IPS DF 6.9 (cell line): Measurements from ENCODE around the gene AAMP.

Source experiments
- DNase-seq: peaks from one replicate; pipeline ENCODE4 v3.0.0-alpha.2; 2013; ENCODE audit warnings: low read depth, low spot score
- H3K27ac ChIP-seq: one replicate; pipeline ENCODE4 v1.5.1; 2013; ENCODE audit warnings: low read length, control low read depth
- H3K27me3 ChIP-seq: 2 replicates; pipeline ENCODE4 v1.6.1; 2013; ENCODE audit warnings: mild to moderate bottlenecking, low read length; ENCODE audit not compliant: control insufficient read depth, insufficient read depth
- H3K36me3 ChIP-seq: 2 replicates; pipeline ENCODE4 v1.6.1; 2013; ENCODE audit warnings: low read length; ENCODE audit not compliant: control insufficient read depth, insufficient read depth
- H3K4me1 ChIP-seq: 2 replicates; pipeline ENCODE4 v1.6.1; 2013; ENCODE audit warnings: low read length; ENCODE audit not compliant: control insufficient read depth, insufficient read depth
- H3K4me3 ChIP-seq: 2 replicates; pipeline ENCODE4 v1.5.1; 2013; ENCODE audit warnings: mild to moderate bottlenecking, low read length
- H3K9me3 ChIP-seq: 2 replicates; pipeline ENCODE4 v1.6.1; 2013; ENCODE audit warnings: low read length, inconsistent platforms; ENCODE audit not compliant: control insufficient read depth, insufficient read depth
- WGBS: extraction: QIAGEN DNeasy Blood & Tissue Kit; methylation state at CpG from one replicate; pipeline ENCODE4 v1.1.7; 2013; ENCODE audit warnings: mixed read lengths, missing lambda C conversion rate; ENCODE audit not compliant: insufficient read length, insufficient coverage; 5-methylcytosine and 5-hydroxymethylcytosine counted together

The AAMP gene

DNA sequence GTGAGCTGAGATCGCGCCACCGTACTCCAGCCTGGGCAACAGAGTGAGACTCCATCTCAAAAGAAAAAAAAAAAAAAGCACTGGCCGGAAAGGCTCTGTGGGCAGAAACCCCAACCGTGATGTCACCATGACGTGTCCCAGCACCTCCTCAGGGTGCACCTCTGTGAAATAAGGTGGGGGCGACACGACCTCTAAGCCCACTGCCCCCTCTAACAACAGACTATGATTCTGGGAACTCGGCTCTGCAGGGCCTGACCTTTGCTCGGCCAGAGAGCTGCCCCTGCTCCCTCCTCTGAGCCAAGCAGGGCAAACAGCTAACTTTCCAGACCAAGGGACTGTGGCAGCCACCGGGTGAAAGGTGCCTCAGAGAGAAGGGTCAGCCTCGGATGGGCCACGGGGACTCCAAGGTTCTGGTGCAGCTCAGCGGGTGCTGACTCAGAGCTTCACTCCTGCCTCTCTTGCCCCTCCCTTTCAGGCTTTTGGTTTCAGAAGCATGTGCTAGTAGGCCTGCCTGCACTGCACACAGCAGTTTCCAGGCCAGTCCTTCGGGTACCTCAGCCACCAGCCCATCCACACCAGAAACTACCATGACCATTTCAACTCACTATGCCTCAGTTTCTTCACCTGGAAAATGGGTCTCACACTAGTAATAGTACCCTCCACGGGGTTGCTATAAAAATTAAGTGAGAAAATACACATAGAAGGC lies 14.3 kb upstream of the AAMP start:
- no peak for DNase-seq
- H3K36me3 ChIP-seq = no peaks in the 10 kb centered on the region
- peaks cover 3% of the 10 kb centered on the region for H3K4me1 ChIP-seq
- no peaks in the 10 kb centered on the region for H3K9me3 ChIP-seq
- no peak overlapping the region for H3K27ac ChIP-seq
- no peaks in the 10 kb centered on the region for H3K27me3 ChIP-seq
- no CpG with 5 or more reads among the region's 16 CpGs for WGBS
- H3K4me3 ChIP-seq = no peak overlapping the region

DNA sequence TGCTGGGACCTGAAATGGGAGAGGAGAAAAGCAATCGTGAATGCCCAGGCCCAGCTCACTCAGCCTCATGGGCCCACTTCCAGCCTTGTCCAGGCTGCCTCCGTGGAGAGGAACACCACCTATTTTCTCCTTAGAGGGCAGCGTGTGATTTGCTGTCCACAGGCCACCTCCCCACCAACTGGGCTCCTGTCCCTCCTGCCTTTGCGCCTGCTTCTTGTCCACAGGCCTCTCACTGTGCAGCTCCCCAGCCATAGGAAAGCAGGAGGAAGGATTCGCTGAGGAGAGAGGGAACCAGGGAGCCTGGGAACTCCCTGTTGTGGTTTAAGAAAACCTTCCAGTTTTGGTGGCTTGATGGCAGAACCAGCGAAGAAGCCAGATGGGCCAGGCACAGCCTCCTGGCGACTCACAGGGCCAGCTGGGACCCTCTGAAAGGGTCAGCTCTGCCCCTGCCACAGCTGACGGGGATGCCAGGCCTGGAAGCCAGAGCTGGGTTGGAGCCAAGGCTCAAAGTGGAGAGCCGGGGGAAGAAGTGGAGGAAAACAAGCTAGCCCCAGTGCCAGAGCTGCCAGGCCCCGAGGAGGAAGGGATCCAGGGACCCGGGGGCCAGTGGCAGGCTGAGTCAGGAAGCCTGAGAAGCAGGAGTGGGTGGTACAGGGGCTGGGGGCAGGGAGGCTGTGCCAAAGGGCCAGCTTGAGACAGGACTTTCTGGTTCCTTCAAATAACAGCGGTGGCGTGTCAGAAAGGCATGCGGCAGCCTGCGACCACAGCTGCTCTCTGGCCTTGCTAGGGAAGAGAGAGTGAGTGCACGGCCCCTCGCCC lies 12.4 kb upstream of the AAMP start:
- Histone ChIP-seq H3K4me1 (peaks cover 3% of the 10 kb centered on the region; the same call in 1 of the 2 replicates), H3K27ac (no peak overlapping the region)
- DNase-seq = no peak

DNA sequence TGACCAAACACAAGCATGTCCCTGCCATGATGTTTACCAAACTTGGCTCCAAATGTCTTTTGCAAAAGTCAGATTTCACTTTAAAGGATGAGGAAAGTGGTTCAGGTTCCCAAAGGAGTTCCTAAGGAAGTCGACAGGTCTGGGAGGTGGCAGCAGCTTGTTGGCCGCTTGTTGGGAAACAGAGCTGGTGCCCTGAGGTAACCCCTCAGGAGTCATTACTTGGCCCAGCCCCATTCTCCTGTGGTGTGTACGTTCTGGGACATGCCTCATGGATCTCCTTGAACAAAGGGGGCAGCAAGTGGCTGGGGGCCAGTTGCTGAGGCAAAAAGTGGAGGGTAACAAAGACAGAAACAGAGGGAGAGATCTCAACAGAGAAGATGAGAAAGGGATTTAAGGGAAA lies 11.5 kb upstream of the AAMP start:
- no peaks in the 10 kb centered on the region for H3K9me3 ChIP-seq
- no peak overlapping the region for H3K27ac ChIP-seq
- no peaks in the 10 kb centered on the region for H3K4me1 ChIP-seq
- no peak for DNase-seq
- H3K4me3 ChIP-seq = no peak overlapping the region
- no peaks in the 10 kb centered on the region for H3K27me3 ChIP-seq
- WGBS = no CpG with 5 or more reads among the region's 3 CpGs
- peaks cover 9% of the 10 kb centered on the region; the same call in 1 of the 2 replicates for H3K36me3 ChIP-seq

More for the DNA sequence above, 12.4 kb upstream of the AAMP start:
- WGBS = no CpG with 5 or more reads among the region's 17 CpGs
- H3K36me3 ChIP-seq = 0 out of 2 replicates have a peak, but pooled peaks cover 4% of the 10 kb centered on the region
- no peaks in the 10 kb centered on the region for H3K9me3 ChIP-seq
- H3K4me3 ChIP-seq = no peak overlapping the region
- H3K27me3 ChIP-seq = no peaks in the 10 kb centered on the region

DNA sequence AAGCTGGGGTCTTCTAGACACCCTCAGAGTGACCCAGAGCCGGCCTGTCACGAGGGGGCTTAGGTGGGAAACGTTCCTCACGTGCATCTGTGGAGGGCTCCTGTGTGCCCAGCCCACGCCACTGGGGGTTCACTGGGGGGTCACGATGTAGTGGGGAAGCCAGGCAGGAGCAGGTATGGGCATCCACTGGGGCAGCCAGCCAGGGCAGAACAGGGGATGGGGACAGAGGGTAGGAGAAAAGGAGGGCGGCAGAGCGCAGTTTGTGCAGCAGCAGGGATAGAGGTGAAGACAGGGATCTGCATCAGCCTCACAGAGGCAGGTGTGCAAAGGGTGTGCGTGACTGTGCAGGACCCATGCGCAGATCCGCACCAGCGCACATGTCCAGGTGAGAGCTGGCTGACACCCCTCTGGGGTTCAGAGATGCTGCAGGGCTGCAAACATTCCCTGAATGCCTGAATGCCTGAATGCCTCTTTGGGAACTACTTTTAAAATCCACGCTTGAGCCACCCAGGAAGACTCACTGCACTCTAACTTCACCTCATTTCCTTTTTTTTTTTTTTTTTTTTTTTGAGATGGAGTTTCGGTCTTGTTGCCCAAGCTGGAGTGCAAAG lies 10.4 kb upstream of the AAMP start:
- no CpG with 5 or more reads among the region's 14 CpGs for WGBS

DNA sequence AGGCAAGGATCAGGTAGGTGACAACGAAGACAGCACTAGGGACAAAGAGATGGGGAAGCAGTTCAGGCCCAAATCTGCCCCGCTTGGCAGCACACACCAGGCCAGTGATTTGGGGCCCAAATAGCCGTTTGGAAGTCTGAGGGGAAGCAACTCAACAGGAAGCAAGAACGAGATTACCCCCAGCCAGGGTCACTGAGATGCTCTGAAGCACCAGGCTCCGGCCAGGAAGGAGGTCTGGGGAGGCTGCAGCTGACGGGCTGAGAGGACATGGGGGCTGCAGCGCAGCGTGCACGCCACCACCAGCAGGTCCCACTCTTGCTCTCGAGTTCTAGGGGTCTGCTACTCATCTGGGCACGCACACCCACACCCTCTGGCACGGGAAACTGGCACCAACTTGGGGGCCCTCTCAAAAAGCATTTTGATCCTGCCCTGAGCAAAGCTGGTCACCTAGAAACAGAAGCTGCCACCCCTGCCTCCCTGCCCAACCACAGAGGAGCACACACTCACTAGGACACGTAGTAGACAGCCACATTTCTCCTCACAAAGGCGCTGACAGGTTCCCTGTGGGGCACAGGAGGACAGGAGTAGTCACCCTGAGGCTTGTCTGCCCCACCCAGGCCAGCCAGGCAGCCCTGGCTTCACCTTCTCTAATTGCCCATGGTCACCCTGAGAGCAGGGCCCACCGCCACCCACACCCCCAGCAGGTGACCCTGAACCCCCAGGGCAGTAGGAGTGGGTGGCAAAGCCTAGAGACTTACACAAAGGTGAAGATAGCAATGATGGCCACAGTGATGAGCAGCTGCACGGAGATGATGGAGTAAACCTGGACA lies 8.8 kb upstream of the AAMP start:
- DNase-seq = no peak
- H3K4me3 ChIP-seq = no peak overlapping the region
- H3K4me1 ChIP-seq = no peaks in the 10 kb centered on the region
- no peak overlapping the region for H3K27ac ChIP-seq
- no CpG with 5 or more reads among the region's 16 CpGs for WGBS
- H3K9me3 ChIP-seq = no peaks in the 10 kb centered on the region
- H3K36me3 ChIP-seq = peaks cover 16% of the 10 kb centered on the region; the same call in 1 of the 2 replicates
- H3K27me3 ChIP-seq = no peaks in the 10 kb centered on the region

More for the DNA sequence above, 10.4 kb upstream of the AAMP start:
- DNase-seq = no peak
- Histone ChIP-seq H3K9me3 (no peaks in the 10 kb centered on the region), H3K27ac (no peak overlapping the region), H3K36me3 (peaks cover 12% of the 10 kb centered on the region; the same call in 1 of the 2 replicates), H3K4me3 (no peak overlapping the region), H3K27me3 (no peaks in the 10 kb centered on the region), H3K4me1 (no peaks in the 10 kb centered on the region)

DNA sequence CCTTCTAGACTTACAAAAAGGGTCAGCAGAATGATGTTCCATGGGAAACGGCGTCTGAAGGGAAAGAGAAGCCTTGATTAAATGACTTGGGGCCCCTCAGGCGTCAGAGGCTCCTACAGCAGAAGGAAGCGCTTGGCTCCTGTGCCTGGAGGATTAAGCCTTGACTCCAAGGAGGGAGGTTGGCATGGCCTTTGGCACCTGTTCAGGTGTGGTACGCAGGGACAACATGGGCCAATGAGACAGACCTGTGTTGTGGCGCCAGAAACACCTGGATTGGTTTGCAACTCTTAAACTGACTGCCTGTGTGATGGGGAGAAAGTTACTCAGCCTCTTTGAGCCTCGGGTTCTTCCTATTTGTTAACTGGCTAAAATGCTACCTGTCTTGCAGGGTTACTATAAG lies 8.0 kb upstream of the AAMP start:
- no peaks in the 10 kb centered on the region for H3K4me1 ChIP-seq
- no peak overlapping the region for H3K4me3 ChIP-seq
- no peaks in the 10 kb centered on the region for H3K9me3 ChIP-seq
- no peaks in the 10 kb centered on the region for H3K27me3 ChIP-seq
- DNase-seq = no peak
- no peak overlapping the region for H3K27ac ChIP-seq
- peaks cover 16% of the 10 kb centered on the region; the same call in 1 of the 2 replicates for H3K36me3 ChIP-seq
- WGBS = no CpG with 5 or more reads among the region's 7 CpGs

DNA sequence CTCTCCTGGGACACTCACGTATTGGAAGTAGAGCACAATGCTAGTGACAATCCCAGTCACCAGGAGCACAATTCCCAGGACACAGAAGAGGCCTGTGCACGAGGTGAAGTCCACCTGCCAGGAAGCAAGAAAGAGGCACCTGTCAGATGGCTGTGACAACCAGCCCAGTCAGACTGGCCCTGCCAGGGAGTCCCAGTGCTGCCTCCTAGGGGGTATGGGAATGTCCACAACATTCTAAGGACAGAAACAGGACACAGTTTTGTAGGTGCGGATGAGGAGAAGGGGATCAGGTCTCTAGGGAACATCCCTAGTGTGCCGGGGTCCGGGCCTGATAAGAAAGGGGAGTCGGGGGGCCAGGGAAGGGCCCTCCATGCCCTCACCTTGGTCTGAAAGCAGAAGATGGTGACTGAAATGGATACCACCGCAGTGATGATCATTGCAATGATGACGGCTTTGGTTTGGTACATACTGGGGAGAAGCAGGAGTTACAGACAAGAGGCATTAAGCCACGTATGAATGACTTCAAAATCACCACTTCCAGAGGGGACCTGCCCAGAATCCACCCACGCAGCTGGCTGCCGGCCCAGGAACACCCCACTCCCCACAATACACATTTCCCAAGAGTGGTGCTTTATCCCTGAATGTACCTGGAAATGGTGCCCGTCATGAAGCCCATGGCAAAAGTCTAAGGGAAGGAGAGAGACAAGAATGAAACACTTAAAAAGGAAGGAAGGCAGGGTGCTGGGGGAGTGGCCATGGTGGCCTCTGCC lies 7.2 kb upstream of the AAMP start:
- Histone ChIP-seq H3K4me1 (no peaks in the 10 kb centered on the region), H3K27me3 (no peaks in the 10 kb centered on the region), H3K36me3 (peaks cover 16% of the 10 kb centered on the region; the same call in 1 of the 2 replicates), H3K9me3 (no peaks in the 10 kb centered on the region), H3K4me3 (no peak overlapping the region), H3K27ac (no peak overlapping the region)
- DNase-seq = no peak
- WGBS = no CpG with 5 or more reads among the region's 12 CpGs

DNA sequence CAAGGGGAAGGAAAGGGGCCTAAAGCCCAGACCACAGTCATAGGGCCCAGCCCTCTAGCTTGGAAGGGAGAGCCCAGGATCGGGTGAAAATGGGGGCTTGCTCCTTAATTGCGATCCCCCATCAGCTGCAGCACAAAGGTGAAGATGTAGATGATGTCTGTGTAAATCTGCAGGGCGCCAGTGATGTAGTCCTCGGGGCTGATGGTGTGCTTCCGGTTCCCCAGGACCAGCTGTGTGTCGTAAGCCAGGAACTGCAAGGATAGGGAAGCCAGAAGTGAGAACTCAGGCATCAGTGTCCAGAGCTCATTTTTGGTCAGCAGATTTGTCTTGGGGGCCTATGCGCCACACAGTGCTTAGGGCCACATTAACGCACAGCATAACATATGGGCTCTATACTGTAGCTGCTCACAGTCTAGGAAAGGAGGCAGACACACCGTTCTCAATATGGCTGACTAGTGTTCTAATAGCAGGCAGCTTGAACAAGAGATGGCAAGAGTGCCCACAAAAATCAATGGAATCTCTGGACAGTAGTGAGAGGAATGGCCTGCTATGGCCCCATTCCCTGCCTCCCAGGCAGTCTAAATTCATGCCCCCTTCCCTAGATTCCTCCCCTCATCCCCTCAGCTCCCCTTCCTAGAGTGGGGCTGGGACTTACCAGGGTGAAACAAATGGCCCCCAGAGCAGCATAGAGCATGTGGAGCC lies 5.6 kb upstream of the AAMP start:
- no CpG with 5 or more reads among the region's 9 CpGs for WGBS

DNA sequence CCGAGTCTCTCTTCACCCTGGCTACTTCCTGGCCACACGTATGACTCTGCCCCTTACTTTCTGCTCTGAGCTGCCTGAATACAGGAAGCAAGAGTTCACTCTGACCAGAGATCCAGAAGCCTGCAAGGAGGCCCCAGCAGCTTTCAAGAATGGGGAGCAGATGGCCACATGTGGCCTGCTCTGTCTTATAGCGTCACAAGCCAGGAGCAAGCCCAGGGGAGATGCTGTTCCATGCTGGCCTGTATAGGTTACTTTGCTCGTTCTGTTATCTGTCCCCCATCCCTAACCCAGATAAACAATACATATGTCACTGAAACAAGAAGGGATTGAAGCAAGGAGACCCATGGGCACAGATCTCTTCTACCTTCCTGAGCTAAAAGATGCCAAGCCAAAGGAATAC lies 4.6 kb upstream of the AAMP start:
- no peak overlapping the region for H3K4me3 ChIP-seq
- no peaks in the 10 kb centered on the region for H3K9me3 ChIP-seq
- no peaks in the 10 kb centered on the region for H3K4me1 ChIP-seq
- no CpG with 5 or more reads among the region's 4 CpGs for WGBS
- no peak overlapping the region for H3K27ac ChIP-seq
- H3K27me3 ChIP-seq = no peaks in the 10 kb centered on the region
- peaks cover 16% of the 10 kb centered on the region; the same call in 1 of the 2 replicates for H3K36me3 ChIP-seq
- no peak for DNase-seq

More for the DNA sequence above, 5.6 kb upstream of the AAMP start:
- Histone ChIP-seq H3K36me3 (peaks cover 16% of the 10 kb centered on the region; the same call in 1 of the 2 replicates), H3K27me3 (no peaks in the 10 kb centered on the region), H3K4me3 (no peak overlapping the region), H3K9me3 (no peaks in the 10 kb centered on the region), H3K4me1 (no peaks in the 10 kb centered on the region), H3K27ac (no peak overlapping the region)
- DNase-seq = no peak
